Muscle of leg (tissue), 16 donors: ENCODE data around the gene TRH. TPM values are rescaled to one million over a fixed set of nuclear protein-coding genes. Genes with fewer than 3 reads are reported as not detected.

Source experiments
- DNase-seq: peaks from one replicate; pipeline ENCODE4 v3.0.0; 2013
- H3K27ac ChIP-seq: one replicate; pipeline ENCODE4 v1.5.1; 2013; ENCODE audit warnings: mild to moderate bottlenecking, low read length, control low read depth
- H3K27me3 ChIP-seq: one replicate; pipeline ENCODE4 v1.6.1; 2013; ENCODE audit warnings: low read length; ENCODE audit not compliant: control insufficient read depth, insufficient read depth
- H3K36me3 ChIP-seq: one replicate; pipeline ENCODE4 v1.6.1; 2013; ENCODE audit warnings: low read length; ENCODE audit not compliant: control insufficient read depth, insufficient read depth
- H3K4me1 ChIP-seq: one replicate; pipeline ENCODE4 v1.6.1; 2013; ENCODE audit warnings: low read length; ENCODE audit not compliant: control insufficient read depth, insufficient read depth
- H3K4me3 ChIP-seq: one replicate; pipeline ENCODE4 v1.5.1; 2013; ENCODE audit warnings: low read length, control low read depth
- H3K9me3 ChIP-seq: replicated peaks from 2 replicates; pipeline ENCODE4 v1.6.1; 2013; ENCODE audit warnings: low read depth, low read length; ENCODE audit not compliant: control insufficient read depth
- WGBS: methylation state at CpG from one replicate; pipeline ENCODE4 v1.1.5; 2013; ENCODE audit warnings: missing lambda C conversion rate; ENCODE audit not compliant: insufficient coverage; 5-methylcytosine and 5-hydroxymethylcytosine counted together
- long read RNA-seq, 11 donors: transcript quantifications; one replicate each; lab custom pipeline, GENCODE V29; 2026
- polyA plus RNA-seq, 8 donors: library from polyadenylated mRNA; unstranded; fragments of 120-200 nt; gene quantifications; one replicate each; pipeline versions ENCODE4 v1.2.1 to v1.2.3, GENCODE V29; 2013; ENCODE audit warnings: inconsistent platforms in 1 of 8, low replicate concordance in 1 of 8; ENCODE audit not compliant: insufficient read length in 8 of 8, insufficient read depth in 1 of 8
- total RNA-seq: library from RNA; stranded (reverse); fragments of 120-200 nt; gene quantifications from one replicate; pipeline ENCODE4 v1.2.4, GENCODE V29; 2013

The TRH gene
- total RNA-seq (0.13 TPM), polyA plus RNA-seq (under 1 TPM; 0.18 to 0.53 (median 0.32) TPM)
- long read RNA-seq, donor 1, partial matches to known transcripts: 0 of 1 reads
- long read RNA-seq, donor 1, other reads (novel, unspliced or antisense): 0 of 1 reads
- long read RNA-seq, donor 2: 0 reads
- long read RNA-seq, donor 3: 0 reads
- long read RNA-seq, donor 4: 0 reads
- long read RNA-seq, donor 5: 0 reads
- long read RNA-seq, donor 6, partial matches to known transcripts: 0 of 1 reads
- long read RNA-seq, donor 6, other reads (novel, unspliced or antisense): 0 of 1 reads
- long read RNA-seq, donor 7: 0 reads
- long read RNA-seq, donor 8: 0 reads
- long read RNA-seq, donor 9: 0 reads
- long read RNA-seq, donor 10: 0 reads
- long read RNA-seq, donor 11: 0 reads

- Histone ChIP-seq H3K36me3 (no peaks in the 10 kb centered on the region), H3K27ac (no peak within 1 kb of the TSS), H3K4me1 (peaks cover 14% of the 10 kb centered on the region), H3K9me3 (no peaks in the 10 kb centered on the region), H3K27me3 (peaks cover 66% of the 10 kb centered on the region), H3K4me3 (peak within 1 kb of the TSS; percentile 27)
- 1% methylated on average over 30 of the region's 30 CpGs for WGBS
- no peak for DNase-seq
These were observed at the start of gene TRH for GRCh38 chr3:129974564-129974832. Gene TRH, plus strand, starts transcription at chr3:129974720. Its CDS starts 1,097 bp downstream, at chr3:129975817.

GRCh38 chr3:129927072-129927471 is 47.4 kb upstream of the TRH start:
- peaks cover 14% of the 10 kb centered on the region for H3K9me3 ChIP-seq
- no peaks in the 10 kb centered on the region for H3K36me3 ChIP-seq
- no peaks in the 10 kb centered on the region for H3K4me1 ChIP-seq
- DNase-seq: no peak
- no peak overlapping the region for H3K4me3 ChIP-seq
- WGBS: 80% methylated on average over 2 of the region's 5 CpGs
- no peak overlapping the region for H3K27ac ChIP-seq
- H3K27me3 ChIP-seq: peaks cover 7% of the 10 kb centered on the region

- Histone ChIP-seq H3K9me3 (peaks cover 14% of the 10 kb centered on the region), H3K4me1 (peaks cover 1% of the 10 kb centered on the region), H3K4me3 (no peak overlapping the region), H3K27ac (no peak overlapping the region), H3K27me3 (peaks cover 9% of the 10 kb centered on the region), H3K36me3 (no peaks in the 10 kb centered on the region)
- no CpG with 5 or more reads among the region's 1 CpG for WGBS
- no peak for DNase-seq
These were observed 45.1 kb upstream of the TRH start for GRCh38 chr3:129929383-129929782.

DNA sequence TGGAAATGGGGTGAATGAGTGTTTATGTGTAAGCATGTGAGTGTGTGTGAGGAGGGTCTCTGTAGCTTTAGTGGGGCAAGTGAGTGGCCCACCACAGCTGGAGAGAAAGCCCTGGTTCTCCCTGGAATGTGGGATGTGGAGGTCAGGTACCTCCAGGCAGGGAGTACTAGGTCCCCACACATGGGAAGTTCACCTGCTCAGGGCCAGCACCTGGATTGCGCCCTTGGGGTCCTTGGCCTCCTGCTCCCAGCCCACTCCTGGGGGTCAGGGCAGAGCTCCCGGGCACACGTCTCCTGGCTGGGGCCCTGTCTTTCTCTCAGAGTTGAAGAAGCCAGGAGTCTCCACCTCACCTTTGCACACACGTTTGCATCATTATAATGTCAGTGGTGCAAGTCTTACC is 41.0 kb upstream of the TRH start:
- H3K27me3 ChIP-seq: peaks cover 2% of the 10 kb centered on the region
- H3K36me3 ChIP-seq: no peaks in the 10 kb centered on the region
- peaks cover 14% of the 10 kb centered on the region for H3K9me3 ChIP-seq
- peaks cover 2% of the 10 kb centered on the region for H3K4me1 ChIP-seq
- DNase-seq: no peak
- no peak overlapping the region for H3K4me3 ChIP-seq
- WGBS: 82% methylated on average over 2 of the region's 4 CpGs
- no peak overlapping the region for H3K27ac ChIP-seq

DNA sequence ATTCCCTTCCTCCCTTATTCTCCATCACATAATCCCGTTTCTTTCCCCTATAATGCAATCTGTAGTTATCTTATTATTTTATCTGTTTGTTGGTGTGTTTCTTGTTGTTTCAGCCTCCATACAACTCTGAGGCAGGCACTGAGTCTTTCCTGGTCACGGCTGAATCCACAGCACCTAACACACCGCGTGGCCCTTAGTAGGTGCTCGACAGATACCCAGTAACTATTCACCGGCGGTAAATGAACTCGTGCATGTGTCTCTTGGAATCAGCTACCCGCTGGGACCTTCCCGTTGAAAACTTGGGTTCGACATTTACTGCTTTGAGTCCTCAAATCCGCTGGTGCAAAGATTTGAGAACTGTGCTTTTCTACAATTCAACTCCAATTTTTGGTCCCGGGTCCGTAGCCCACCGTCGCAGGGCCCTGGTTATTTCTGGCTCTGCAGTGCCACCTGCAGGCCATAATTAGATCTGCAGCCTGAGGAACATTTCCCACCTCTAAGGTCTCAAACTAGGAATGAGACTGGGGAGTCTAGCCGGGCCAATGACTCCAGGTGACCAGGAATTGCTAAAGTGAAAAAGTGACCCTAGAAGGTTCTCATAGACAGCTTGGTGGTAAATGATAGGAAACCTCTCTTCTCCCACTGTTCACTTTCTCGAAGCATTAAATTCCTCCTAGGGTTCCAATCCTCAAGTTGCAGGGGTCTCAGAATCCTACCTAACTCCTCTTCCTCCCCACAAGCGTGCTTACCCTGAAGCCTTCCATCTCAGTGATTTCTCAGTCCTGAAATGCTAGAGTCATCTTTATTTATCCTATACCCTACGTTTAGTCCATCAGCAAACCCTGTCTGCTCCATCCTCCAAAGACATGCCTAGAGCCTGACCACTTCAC is 40.0 kb upstream of the TRH start:
- Histone ChIP-seq H3K4me3 (no peak overlapping the region), H3K9me3 (peaks cover 10% of the 10 kb centered on the region), H3K4me1 (peaks cover 2% of the 10 kb centered on the region), H3K36me3 (no peaks in the 10 kb centered on the region), H3K27ac (no peak overlapping the region), H3K27me3 (peaks cover 2% of the 10 kb centered on the region)
- 31% methylated on average over 18 of the region's 20 CpGs for WGBS
- DNase-seq: peak; percentile 41

- Histone ChIP-seq H3K27me3 (peaks cover 2% of the 10 kb centered on the region), H3K27ac (peak overlapping the region; percentile 69), H3K36me3 (no peaks in the 10 kb centered on the region), H3K4me3 (peak overlapping the region; percentile 29), H3K4me1 (peaks cover 2% of the 10 kb centered on the region), H3K9me3 (no peaks in the 10 kb centered on the region)
- peak; percentile 77 for DNase-seq
- WGBS: 25% methylated on average over 1 of the region's 6 CpGs
These were observed 37.8 kb upstream of the TRH start for GRCh38 chr3:129936757-129937156.

DNA sequence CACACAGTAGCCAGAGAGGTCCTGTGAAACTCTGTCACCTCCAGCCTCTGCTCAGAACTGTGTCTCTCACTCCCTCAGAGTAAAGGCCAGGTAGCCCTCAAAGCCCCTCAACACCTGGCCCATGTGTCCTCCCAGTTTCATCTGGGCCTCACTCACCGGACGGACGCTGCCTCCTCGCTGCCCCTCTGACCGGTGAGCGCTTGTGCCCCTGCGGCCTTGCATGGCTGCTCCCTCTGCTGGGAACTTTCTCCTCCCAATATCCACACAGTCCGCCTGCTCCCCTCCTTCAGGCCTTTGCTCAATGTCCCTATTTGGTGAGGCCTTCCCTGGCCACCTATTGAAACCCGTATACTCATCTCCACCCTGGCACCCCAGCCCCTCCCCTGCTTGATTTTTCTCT is 36.8 kb upstream of the TRH start:
- Histone ChIP-seq H3K36me3 (no peaks in the 10 kb centered on the region), H3K4me3 (no peak overlapping the region), H3K4me1 (peaks cover 5% of the 10 kb centered on the region), H3K27me3 (peaks cover 2% of the 10 kb centered on the region), H3K27ac (no peak overlapping the region), H3K9me3 (no peaks in the 10 kb centered on the region)
- 80% methylated on average over 9 of the region's 9 CpGs for WGBS
- no peak for DNase-seq

GRCh38 chr3:129938140-129938930 is 36.2 kb upstream of the TRH start:
- Histone ChIP-seq H3K4me1 (peaks cover 5% of the 10 kb centered on the region), H3K9me3 (no peaks in the 10 kb centered on the region), H3K27ac (no peak overlapping the region), H3K36me3 (no peaks in the 10 kb centered on the region), H3K27me3 (peaks cover 2% of the 10 kb centered on the region), H3K4me3 (no peak overlapping the region)
- 50% methylated on average over 6 of the region's 8 CpGs for WGBS
- DNase-seq: no peak

DNA sequence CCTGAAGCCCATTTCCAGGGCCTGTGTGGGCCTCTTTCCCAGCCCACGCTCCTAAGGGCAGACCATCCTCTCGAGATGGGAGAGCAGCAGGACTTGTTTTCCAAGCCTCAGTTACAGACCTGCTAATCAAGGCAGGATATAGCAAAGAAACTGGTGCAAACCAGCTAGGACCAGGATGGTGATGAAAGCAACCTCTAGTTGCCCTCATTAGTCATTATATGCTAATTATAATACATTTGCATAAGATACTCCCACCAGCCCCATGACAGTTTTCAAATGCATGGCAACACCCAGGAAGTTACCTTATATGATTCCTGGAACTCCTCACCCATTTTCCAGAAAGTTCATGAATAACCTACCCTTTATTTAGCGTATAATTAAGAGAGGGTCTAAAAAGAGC is 34.4 kb upstream of the TRH start:
- Histone ChIP-seq H3K36me3 (no peaks in the 10 kb centered on the region), H3K4me1 (peaks cover 3% of the 10 kb centered on the region), H3K27me3 (peaks cover 2% of the 10 kb centered on the region), H3K9me3 (no peaks in the 10 kb centered on the region), H3K27ac (no peak overlapping the region), H3K4me3 (no peak overlapping the region)
- no peak for DNase-seq
- WGBS: 67% methylated on average over 2 of the region's 3 CpGs

DNA sequence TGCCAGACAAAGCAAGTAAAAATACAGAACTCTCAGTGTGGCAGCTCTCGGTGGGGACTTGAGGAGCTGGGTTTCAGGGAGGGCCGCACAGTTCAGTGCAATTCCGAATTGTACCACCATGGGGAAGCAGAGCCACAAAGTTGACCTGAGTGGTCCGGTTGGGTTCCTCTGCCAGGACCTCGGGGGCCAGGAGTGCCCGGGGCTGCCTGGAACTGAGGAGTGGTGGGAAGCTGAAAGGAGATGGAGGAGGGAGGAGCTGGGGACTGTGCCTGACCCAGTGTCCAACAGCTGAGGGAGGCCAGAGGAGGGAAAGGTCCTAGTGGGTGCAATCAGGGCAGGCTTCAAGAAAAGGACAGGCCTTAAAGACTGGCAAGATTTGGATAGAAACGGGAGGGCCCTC is 32.2 kb upstream of the TRH start:
- Histone ChIP-seq H3K27me3 (peaks cover 5% of the 10 kb centered on the region), H3K4me3 (no peak overlapping the region), H3K27ac (no peak overlapping the region), H3K36me3 (no peaks in the 10 kb centered on the region), H3K9me3 (peaks cover 5% of the 10 kb centered on the region), H3K4me1 (peaks cover 3% of the 10 kb centered on the region)
- 3% methylated on average over 6 of the region's 7 CpGs for WGBS
- peak; percentile 64 for DNase-seq
